HG02938 (cell line): ENCODE results near the gene COL15A1.

Experiments used
- ATAC-seq: cut with Tn5 transposase; IDR thresholded peaks from one replicate; pipeline ENCODE4 v1.9.1; 2021; ENCODE audit warnings: mild to moderate bottlenecking, moderate library complexity; ENCODE audit not compliant: unreplicated experiment

COL15A1 gene

DNA sequence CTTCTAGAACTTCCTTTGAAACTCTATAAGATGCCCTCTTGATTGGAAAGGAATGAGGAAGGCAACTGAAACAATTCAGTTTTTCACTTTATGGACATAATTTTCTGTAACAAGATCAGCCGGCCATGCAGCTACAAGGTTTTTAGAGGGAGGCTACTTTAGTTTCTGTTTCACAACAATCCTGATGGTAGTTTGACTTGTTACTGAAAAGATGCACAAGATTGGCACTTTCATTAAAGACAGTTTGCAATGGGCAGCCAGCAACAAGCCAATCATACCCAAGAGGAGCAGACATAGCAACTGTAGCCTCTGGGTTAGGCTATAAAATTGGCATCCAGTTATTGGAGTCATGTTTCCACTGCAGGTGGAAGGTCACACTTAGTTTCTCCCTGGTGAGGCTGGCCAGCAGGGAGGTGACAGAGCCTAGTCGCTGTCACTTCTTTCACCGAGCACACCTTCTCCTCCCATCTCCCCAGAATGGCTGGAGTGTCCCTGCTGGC, 87.0 kb downstream of the COL15A1 start:
- no peak for ATAC-seq

DNA sequence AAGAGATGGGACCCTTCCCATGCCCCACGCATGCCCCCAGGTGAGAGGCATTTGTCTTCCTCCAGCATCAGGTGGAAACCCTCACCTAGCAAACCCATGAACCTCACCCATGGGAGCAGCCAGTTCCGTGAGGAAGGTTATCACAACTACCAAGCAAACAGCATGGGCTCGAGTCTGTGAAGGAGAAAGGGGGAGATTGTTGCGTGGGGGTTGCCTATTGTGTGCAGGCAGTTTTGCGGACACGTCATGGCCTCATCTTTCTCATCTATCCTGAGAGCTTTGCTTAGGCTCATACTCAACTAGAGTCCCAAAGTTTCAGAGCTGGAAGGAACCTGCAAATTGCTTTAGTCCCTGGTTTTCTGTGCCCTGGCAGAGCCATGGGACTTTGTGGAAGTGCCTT, 87.6 kb downstream of the COL15A1 start:
- ATAC-seq = no peak

- no peak for ATAC-seq
Measured at GRCh38 chr9:99031994-99032393, 88.3 kb downstream of the COL15A1 start.

GRCh38 chr9:99034149-99034548, 90.4 kb downstream of the COL15A1 start:
- ATAC-seq = no peak

DNA sequence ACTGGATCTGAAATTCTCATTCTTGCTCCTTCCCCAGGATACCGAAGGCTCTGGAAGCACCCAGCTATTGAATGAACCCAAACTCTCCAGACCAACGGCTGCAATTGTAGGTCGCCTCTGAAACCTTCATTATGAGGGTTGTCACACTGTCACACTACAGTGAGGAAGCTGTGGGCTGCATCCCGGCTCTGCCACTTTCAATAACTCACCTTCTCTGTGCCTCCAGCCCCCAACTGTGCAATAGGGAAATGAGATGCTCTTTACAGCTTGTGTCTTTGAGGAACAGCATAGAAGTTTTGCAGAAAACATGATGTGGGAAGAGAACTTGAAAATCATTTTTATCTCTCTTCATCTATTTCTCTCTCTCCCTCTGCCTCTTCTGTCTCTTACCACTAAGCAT, 91.6 kb downstream of the COL15A1 start:
- no peak for ATAC-seq

DNA sequence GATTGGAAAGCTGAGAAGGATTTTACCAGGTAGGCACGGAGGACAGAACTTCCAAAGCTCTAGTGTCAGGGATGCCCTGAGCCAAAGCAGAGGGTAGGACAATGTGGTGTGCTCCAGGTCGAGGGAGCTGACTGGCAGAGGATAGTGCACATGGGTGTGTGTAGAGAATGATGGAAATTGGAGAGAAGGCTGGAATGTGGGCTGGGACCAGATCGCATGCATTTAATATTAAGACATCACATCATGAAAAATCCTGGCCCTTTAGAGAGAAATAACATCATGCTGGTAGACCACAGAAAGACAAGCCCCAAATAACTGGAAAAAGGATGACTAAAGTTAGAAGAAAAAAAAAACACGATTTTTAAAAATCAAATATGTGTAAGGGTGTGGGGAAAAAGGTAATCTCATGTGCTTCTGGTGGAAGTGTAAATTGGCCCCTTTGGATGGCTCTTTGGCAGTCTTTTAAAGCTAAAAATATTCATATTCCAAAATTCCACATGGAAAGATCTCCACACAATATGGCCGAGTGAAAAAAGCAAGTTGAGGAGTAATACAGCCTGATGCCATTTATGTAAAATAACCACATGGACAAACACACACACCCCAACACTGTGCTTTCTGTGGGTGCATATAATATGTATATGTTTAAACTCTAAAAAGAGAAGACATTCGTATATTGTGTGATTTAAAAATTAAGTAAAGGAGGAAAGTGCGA, 94.2 kb downstream of the COL15A1 start:
- ATAC-seq = no peak

DNA sequence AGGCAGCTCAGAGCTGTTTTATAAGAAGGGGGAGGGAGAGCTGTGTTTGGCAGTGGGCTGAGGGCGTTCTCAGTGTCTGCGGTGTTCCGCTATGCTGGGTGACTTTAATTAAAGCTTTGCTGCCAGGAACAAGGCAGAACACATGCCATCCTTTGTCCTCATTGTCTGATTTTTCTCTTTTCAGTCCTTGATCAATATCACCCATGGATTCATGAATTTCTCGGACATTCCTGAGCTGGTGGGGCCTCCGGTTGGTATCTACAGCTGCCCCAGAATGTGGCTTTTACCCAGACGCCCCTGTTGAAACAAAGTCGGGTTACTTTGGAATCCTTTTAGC, 94.7 kb downstream of the COL15A1 start:
- ATAC-seq = no peak

- ATAC-seq = no peak
Measured at GRCh38 chr9:99039505-99040182, 95.9 kb downstream of the COL15A1 start.

GRCh38 chr9:99040251-99040900, 96.7 kb downstream of the COL15A1 start:
- ATAC-seq = no peak

- ATAC-seq = no peak
Measured at GRCh38 chr9:99040911-99041582, 97.3 kb downstream of the COL15A1 start.

DNA sequence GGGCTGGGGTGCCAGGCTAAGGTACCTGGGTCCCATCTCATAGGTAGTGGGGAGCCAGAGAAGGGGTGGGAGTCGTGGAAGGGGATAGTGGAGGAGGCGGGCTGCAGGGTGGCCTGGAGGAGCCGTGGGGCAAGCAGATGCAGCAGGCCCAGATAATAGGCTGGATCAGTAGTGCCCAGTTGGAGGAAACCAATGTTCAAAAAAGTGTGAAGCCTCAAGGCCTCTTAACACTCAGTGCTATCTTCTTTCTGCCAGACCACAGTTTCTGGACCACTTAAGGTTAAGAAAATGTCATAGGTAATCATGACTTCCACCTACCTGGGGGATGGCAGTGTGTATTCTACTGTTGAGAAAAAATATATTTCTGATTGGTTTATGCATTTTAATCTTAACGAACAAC, 97.9 kb downstream of the COL15A1 start:
- ATAC-seq = no peak

DNA sequence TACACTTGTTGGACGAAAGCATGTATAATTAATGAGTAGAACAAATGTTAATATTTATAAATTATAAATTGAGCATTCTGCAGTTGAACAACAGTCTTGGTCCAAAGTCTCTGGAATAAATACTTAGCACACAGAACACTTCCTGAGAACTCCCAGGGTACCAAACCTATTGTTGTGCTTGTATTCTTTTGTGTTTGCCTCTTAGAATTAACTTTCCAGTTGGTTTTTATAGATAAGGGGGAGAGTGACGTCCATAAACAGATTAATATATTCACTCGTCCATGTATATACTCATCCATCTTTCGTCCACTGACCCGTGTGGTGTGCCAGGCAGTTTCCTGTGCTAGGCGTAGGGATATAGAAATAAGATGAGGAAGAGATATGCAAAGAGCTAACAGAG, 98.9 kb downstream of the COL15A1 start:
- no peak for ATAC-seq

DNA sequence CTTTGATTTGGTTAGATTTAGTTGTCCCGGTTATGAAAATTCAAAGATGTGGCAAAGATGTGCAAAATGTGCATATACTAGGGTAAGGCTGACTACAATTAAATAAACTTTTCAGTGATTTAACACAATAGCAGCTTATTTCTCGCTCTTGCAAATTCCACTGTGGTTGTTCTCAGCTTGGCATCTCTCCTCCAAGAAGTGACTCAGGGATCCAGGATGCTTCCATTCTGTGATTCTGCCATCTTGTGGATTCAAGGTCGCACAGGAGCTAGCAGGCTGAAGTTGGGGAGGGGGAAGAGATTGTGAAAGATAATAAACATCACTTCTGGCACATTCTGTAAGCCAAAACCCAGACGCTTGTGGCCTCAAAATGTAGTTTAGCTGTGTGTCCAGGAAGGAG, 101.1 kb downstream of the COL15A1 start:
- no peak for ATAC-seq

DNA sequence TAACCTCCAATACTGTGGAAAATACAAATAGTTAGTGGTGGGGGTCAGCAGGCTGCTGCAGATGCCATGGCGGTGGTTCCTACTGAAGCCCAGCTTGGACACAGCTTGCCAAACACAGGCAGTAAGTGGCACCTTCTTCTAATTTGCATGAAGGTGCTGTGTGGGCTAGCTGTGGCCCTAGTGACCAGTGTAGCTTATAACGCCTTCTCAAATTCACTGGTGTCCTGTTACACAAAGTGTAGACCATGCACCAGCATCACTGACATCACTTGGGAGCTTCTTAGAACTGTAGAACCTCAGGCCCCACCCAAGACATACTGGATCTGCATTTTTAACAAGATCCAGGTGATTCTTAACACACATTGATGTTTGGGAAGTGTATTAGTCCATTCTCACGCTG, 102.4 kb downstream of the COL15A1 start:
- no peak for ATAC-seq

GRCh38 chr9:99046542-99047071, 102.9 kb downstream of the COL15A1 start:
- ATAC-seq = no peak

GRCh38 chr9:99049228-99049627, 105.5 kb downstream of the COL15A1 start:
- ATAC-seq = no peak

GRCh38 chr9:99049641-99050040, 105.9 kb downstream of the COL15A1 start:
- no peak for ATAC-seq

GRCh38 chr9:99050292-99050911, 106.7 kb downstream of the COL15A1 start:
- ATAC-seq = no peak

DNA sequence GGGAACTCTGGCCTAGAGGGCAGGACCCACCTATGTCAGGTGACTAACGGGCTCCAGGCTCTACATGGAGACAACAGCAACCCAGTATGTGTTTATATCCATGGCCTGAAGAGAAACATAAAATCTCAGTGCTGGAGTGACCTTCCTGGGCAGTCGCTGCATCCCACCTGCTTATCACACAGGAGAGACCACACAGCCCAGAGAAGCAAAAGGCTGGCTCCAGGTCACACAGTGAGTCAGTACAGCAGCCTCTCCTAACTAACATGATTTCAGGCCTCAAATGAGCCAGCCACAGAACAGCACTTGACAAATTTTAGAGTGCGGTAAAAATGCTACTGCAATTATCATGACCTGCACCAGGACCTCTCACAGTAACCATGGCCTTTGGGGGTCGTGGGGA, 107.2 kb downstream of the COL15A1 start:
- no peak for ATAC-seq

- ATAC-seq = no peak
Measured at GRCh38 chr9:99051406-99051805, 107.7 kb downstream of the COL15A1 start.

- no peak for ATAC-seq
Measured at GRCh38 chr9:99051851-99052250, 108.1 kb downstream of the COL15A1 start.
